Measurements from ENCODE around the gene PAX3. TPM values are rescaled to one million over a fixed set of nuclear protein-coding genes. Genes with fewer than 3 reads are reported as not detected.

Gene PAX3
- total RNA-seq, 1 experiment from 2014 or later = not detected

DNA sequence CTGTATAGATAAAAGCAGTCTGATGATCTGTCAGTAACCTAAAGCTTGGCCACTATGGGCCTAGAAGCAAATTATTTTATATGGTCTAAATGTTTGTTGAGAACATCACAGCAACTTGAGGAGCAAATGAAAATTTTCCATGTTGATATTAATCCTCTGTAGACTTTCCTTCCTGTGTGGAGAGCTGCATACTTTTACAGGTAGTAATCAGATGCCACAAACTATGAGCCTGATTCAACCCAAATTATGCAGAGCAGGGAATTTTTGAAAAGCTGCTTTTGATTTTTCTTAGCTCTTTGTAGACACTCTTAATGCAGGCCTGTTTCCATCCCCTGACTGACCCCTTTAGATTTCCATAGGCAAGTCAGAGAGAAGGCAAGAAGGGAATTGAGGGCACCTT, 17.3 kb downstream of the PAX3 start:
- Histone ChIP-seq H3K9me2 (replicated peaks; ENCODE audit: low read length) (no peaks in the 10 kb centered on the region), H3K27ac (ENCODE audit: low read length) (no peak overlapping the region), H4K20me1 (ENCODE audit: low read length) (0 out of 2 replicates have a peak, but pooled peaks cover 3% of the 10 kb centered on the region), H3K4me1 (ENCODE audit: insufficient read depth, low read length) (no peaks in the 10 kb centered on the region), H3K79me2 (ENCODE audit: low read length) (no peaks in the 10 kb centered on the region), H3K27me3 (ENCODE audit: low read length) (peaks cover 77% of the 10 kb centered on the region), H3F3A (ENCODE audit: low read length, unreplicated experiment) (no peaks in the 10 kb centered on the region), H3K9ac (ENCODE audit: low read length) (no peak overlapping the region), H2AFZ (ENCODE audit: low read length) (no peak overlapping the region), H3K9me3 (ENCODE audit: low read length) (no peaks in the 10 kb centered on the region), H3K4me3 (ENCODE audit: low read length) (no peak overlapping the region), H3K36me3 (ENCODE audit: low read depth, low read length) (no peaks in the 10 kb centered on the region), H3K4me2 (ENCODE audit: low read length) (no peak overlapping the region)
- ATAC-seq (no peak), DNase-seq (no peak)
- CTCF ChIA-PET = no interaction called here
- BruUV-seq (replicated peaks) = no TSS peak
- POLR2A ChIA-PET (ENCODE audit: unreplicated experiment) = no interaction called here
- no peak for TF ChIP-seq EZH2phosphoT487 (IDR thresholded peaks at IDR 0.05; ENCODE audit: borderline replicate concordance, low read length)
- no peak for TF ChIP-seq EZH2 (IDR thresholded peaks at IDR 0.05; ENCODE audit: low read length, unreplicated experiment)
- TF ChIP-seq, protein P1, sequence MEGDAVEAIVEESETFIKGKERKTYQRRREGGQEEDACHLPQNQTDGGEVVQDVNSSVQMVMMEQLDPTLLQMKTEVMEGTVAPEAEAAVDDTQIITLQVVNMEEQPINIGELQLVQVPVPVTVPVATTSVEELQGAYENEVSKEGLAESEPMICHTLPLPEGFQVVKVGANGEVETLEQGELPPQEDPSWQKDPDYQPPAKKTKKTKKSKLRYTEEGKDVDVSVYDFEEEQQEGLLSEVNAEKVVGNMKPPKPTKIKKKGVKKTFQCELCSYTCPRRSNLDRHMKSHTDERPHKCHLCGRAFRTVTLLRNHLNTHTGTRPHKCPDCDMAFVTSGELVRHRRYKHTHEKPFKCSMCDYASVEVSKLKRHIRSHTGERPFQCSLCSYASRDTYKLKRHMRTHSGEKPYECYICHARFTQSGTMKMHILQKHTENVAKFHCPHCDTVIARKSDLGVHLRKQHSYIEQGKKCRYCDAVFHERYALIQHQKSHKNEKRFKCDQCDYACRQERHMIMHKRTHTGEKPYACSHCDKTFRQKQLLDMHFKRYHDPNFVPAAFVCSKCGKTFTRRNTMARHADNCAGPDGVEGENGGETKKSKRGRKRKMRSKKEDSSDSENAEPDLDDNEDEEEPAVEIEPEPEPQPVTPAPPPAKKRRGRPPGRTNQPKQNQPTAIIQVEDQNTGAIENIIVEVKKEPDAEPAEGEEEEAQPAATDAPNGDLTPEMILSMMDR (conservative IDR thresholded peaks at IDR 0.05; ENCODE audit: low read depth, low read length) = no peak
- intact Hi-C loops (cut with micrococcal nuclease) = loop anchor here (10.0 kb wide), 1 partner anchor 227 kb away; no protein-coding TSS in a partner anchor

DNA sequence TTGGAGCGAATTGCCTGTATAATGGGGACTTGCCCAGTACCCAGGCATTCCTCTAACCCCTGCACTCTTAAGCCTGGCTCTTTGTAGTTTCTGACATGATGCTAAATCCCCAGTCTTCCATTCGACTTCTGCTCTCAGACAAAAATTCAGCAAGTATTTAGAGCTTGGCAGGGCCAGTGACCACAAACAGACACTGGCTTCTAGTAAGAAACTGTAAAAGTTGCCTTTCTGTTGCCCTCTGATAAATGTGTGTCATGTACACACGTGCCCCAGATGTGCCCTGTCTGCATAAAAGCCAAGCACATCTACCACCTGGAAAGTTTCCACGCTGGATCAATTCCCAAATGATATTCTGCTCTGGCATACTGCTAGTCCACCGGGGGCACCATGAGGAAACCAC, 18.0 kb downstream of the PAX3 start:
- Histone ChIP-seq H3K27ac (ENCODE audit: low read length) (no peak overlapping the region), H3K79me2 (ENCODE audit: low read length) (no peaks in the 10 kb centered on the region), H3K4me3 (ENCODE audit: low read length) (no peak overlapping the region), H3F3A (ENCODE audit: low read length, unreplicated experiment) (no peaks in the 10 kb centered on the region), H4K20me1 (ENCODE audit: low read length) (0 out of 2 replicates have a peak, but pooled peaks cover 3% of the 10 kb centered on the region), H3K27me3 (ENCODE audit: low read length) (peaks cover 77% of the 10 kb centered on the region), H3K36me3 (ENCODE audit: low read depth, low read length) (no peaks in the 10 kb centered on the region), H3K9me3 (ENCODE audit: low read length) (no peaks in the 10 kb centered on the region), H2AFZ (ENCODE audit: low read length) (no peak overlapping the region), H3K4me2 (ENCODE audit: low read length) (no peak overlapping the region), H3K9ac (ENCODE audit: low read length) (no peak overlapping the region), H3K4me1 (ENCODE audit: insufficient read depth, low read length) (no peaks in the 10 kb centered on the region), H3K9me2 (replicated peaks; ENCODE audit: low read length) (no peaks in the 10 kb centered on the region)
- TF ChIP-seq, protein P1 (conservative IDR thresholded peaks at IDR 0.05; ENCODE audit: low read depth, low read length) = no peak
- no TSS peak for BruUV-seq (replicated peaks)
- intact Hi-C loops (cut with micrococcal nuclease) = loop anchor here (10.0 kb wide), 1 partner anchor 226 kb away; no protein-coding TSS in a partner anchor
- POLR2A ChIA-PET (ENCODE audit: unreplicated experiment) = no interaction called here
- ATAC-seq (no peak), DNase-seq (no peak)
- CTCF ChIA-PET = no interaction called here

DNA sequence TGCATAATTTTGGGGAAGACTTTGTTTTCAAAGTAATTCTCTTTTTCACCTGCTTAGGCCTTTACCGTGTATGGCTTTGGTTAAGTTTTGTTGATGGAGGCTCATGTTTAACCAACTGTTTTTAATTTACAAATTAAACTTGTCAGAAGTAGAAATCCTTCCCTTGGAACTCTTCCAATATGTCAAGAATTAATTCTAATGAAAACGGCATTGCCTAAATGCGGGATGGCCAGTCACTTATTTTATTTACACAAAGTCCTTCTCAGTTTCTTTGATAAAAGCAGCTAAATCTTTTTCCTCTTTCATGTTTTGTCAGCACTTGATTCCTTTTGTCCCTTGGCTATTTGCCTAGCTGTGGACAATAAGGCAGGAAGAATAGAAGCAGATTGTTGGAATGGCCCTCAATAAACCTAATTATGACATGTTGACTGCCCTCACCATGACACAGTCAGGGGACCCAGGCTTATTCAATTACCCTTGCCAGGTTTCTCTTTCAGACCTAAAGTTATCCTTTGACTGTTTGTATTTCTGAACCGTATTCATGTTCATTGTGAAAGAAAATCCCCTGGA, 26.3 kb downstream of the PAX3 start:
- Histone ChIP-seq H3K36me3 (ENCODE audit: low read depth, low read length) (no peaks in the 10 kb centered on the region), H3K27me3 (ENCODE audit: low read length) (peaks cover 98% of the 10 kb centered on the region), H3F3A (ENCODE audit: low read length, unreplicated experiment) (no peaks in the 10 kb centered on the region), H3K4me2 (ENCODE audit: low read length) (no peak overlapping the region), H3K9me2 (replicated peaks; ENCODE audit: low read length) (no peaks in the 10 kb centered on the region), H4K20me1 (ENCODE audit: low read length) (no peaks in the 10 kb centered on the region), H3K79me2 (ENCODE audit: low read length) (no peaks in the 10 kb centered on the region), H3K9me3 (ENCODE audit: low read length) (no peaks in the 10 kb centered on the region), H3K4me1 (ENCODE audit: insufficient read depth, low read length) (no peaks in the 10 kb centered on the region), H3K9ac (ENCODE audit: low read length) (no peak overlapping the region), H3K27ac (ENCODE audit: low read length) (no peak overlapping the region), H3K4me3 (ENCODE audit: low read length) (no peak overlapping the region), H2AFZ (ENCODE audit: low read length) (no peak overlapping the region)
- no peak for TF ChIP-seq EZH2 (IDR thresholded peaks at IDR 0.05; ENCODE audit: low read length, unreplicated experiment)
- TF ChIP-seq EZH2phosphoT487 (IDR thresholded peaks at IDR 0.05; ENCODE audit: borderline replicate concordance, low read length) = no peak
- TF ChIP-seq, protein P1 (conservative IDR thresholded peaks at IDR 0.05; ENCODE audit: low read depth, low read length) = no peak
- ChIA-PET CTCF (no interaction called here), POLR2A (ENCODE audit: unreplicated experiment) (no interaction called here)
- intact Hi-C loops (cut with micrococcal nuclease) = no loop called here
- no TSS peak for BruUV-seq (replicated peaks)
- DNase-seq (no peak), ATAC-seq (no peak)
